HepG2 (cell line): ENCODE measurements around the gene ABHD2. TPM values are rescaled to one million over a fixed set of nuclear protein-coding genes. Genes with fewer than 3 reads are reported as not detected.

Experiments used
- EP300 ChIP-seq, 3 experiments: sonication (generic) in 1 of 3; formaldehyde crosslinking in 1 of 3; IDR thresholded peaks; 2 replicates each; pipeline versions ENCODE4 v1.5.1 to v1.6.1; 2011 to 2020; ENCODE audit warnings: low read depth in 2 of 3, low read length in 2 of 3, borderline replicate concordance in 1 of 3, improper control_type of control experiment in 1 of 3, mild to moderate bottlenecking in 1 of 3, missing genetic modification reagents in 1 of 3, moderate library complexity in 1 of 3
- GZF1 ChIP-seq: sonication (generic); formaldehyde crosslinking; IDR thresholded peaks from 2 replicates; pipeline ENCODE4 v1.5.1; 2020; ENCODE audit warnings: mild to moderate bottlenecking, missing genetic modification reagents
- ISL2 ChIP-seq: sonication (generic); formaldehyde crosslinking; IDR thresholded peaks from 2 replicates; pipeline ENCODE4 v1.5.0; 2020; ENCODE audit warnings: missing genetic modification reagents
- MNT ChIP-seq: fragments of 450-650 bp; IDR thresholded peaks from 2 replicates; pipeline ENCODE4 v1.6.1; 2016
- PHF20 ChIP-seq: sonication (generic); formaldehyde crosslinking; IDR thresholded peaks from 2 replicates; pipeline ENCODE4 v1.5.0; 2020; ENCODE audit warnings: mild to moderate bottlenecking, missing genetic modification reagents
- PRDM10 ChIP-seq: sonication (generic); formaldehyde crosslinking; IDR thresholded peaks from 2 replicates; pipeline ENCODE4 v1.4.0; 2020; ENCODE audit warnings: low read depth, missing genetic modification reagents
- SIN3A ChIP-seq: IDR thresholded peaks from 2 replicates; pipeline ENCODE4 v1.6.1; 2011; ENCODE audit warnings: low read depth, mild to moderate bottlenecking, control low read depth, low read length, borderline replicate concordance
- polyA plus RNA-seq, 8 experiments: library from polyadenylated mRNA; depleted of rRNA in 3 of 8; stranded (reverse) in 7 of 8; unstranded in 1 of 8; fragments of >200 nt; fragmentation: Illumina TruSeq in 4 of 8; extraction: Trizol in 4 of 8; gene quantifications; 2 replicates each; pipeline versions ENCODE4 v1.2.1 to v1.2.3, GENCODE V29; 2011 to 2016; ENCODE audit warnings: low read depth in 4 of 8, missing spikeins in 1 of 8, mixed read lengths in 1 of 8; ENCODE audit not compliant: insufficient read depth in 1 of 8
- total RNA-seq, 5 experiments: library from RNA; depleted of rRNA; stranded (reverse); fragments of >200 nt; fragmentation: Illumina TruSeq; extraction: Trizol; gene quantifications; 2 replicates each; pipeline ENCODE4 v1.2.3, GENCODE V29; 2016; ENCODE audit warnings: low read depth in 1 of 5
- TF ChIP-seq, protein P1 (sequence below): sonication (generic); formaldehyde crosslinking; IDR thresholded peaks from 2 replicates; pipeline ENCODE4 v1.5.1; 2020; ENCODE audit warnings: mild to moderate bottlenecking, missing genetic modification reagents, borderline replicate concordance
- TF ChIP-seq, protein P2 (sequence below): IDR thresholded peaks from 2 replicates; pipeline ENCODE4 v1.6.1; 2016; ENCODE audit warnings: missing compliant biosample characterization, missing genetic modification reagents, borderline replicate concordance
- TF ChIP-seq, protein P3 (sequence below): sonication (generic); formaldehyde crosslinking; IDR thresholded peaks from 2 replicates; pipeline ENCODE4 v1.5.1; 2020; ENCODE audit warnings: mild to moderate bottlenecking, missing genetic modification reagents, moderate library complexity

Gene ABHD2
- total and polyA plus RNA-seq, 2 of the 13 experiments (the other 11 are each of a cell fraction or from before 2014, with no cell fraction given): 14.8 to 22.4 TPM

DNA sequence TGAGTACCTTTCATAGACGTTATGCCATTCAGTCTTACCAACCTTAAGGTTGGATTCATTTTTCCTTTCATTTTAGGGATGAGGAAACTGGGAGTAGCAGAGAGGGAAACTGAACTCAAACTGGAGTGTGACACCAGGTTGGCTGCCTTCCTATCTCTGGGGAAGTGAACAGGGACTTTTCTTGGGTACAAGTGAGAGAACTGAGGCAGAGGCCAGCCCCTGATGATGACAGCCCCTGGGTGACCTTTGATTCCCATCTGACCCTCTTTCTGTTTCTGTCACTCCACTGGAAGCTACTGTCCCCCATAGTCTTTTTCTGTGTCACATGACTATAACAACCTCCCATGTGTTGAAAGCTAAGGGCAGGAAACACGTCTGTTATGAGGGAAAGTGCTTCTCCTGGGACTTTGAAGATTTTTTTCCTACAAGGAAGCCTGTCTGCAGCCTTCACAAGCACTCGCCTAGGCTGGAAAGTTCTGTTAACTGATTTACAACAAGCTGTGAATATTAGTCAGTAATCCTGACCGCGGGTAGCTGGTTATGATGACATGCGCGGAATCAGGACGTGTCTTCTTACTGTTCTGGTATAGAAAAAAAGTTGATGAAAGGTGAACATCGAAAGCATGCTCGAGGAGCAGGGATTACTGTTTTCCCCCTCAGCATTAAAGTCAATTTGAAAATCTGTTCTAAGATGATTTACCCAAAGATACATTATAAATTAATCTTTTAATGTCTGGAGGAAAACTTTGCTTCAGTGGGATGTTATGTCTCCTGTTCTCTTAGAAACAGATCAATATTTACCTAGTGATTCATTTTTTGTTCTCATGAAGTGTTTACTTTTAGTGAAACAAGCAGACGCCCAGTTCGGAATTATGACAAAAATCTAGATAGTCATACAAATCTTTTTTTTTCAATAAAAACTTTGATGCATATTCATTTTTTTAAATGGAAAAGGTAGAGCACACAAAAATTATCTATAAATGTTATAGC is 31.5 kb downstream of the ABHD2 start (continued):
- TF ChIP-seq, protein P1, sequence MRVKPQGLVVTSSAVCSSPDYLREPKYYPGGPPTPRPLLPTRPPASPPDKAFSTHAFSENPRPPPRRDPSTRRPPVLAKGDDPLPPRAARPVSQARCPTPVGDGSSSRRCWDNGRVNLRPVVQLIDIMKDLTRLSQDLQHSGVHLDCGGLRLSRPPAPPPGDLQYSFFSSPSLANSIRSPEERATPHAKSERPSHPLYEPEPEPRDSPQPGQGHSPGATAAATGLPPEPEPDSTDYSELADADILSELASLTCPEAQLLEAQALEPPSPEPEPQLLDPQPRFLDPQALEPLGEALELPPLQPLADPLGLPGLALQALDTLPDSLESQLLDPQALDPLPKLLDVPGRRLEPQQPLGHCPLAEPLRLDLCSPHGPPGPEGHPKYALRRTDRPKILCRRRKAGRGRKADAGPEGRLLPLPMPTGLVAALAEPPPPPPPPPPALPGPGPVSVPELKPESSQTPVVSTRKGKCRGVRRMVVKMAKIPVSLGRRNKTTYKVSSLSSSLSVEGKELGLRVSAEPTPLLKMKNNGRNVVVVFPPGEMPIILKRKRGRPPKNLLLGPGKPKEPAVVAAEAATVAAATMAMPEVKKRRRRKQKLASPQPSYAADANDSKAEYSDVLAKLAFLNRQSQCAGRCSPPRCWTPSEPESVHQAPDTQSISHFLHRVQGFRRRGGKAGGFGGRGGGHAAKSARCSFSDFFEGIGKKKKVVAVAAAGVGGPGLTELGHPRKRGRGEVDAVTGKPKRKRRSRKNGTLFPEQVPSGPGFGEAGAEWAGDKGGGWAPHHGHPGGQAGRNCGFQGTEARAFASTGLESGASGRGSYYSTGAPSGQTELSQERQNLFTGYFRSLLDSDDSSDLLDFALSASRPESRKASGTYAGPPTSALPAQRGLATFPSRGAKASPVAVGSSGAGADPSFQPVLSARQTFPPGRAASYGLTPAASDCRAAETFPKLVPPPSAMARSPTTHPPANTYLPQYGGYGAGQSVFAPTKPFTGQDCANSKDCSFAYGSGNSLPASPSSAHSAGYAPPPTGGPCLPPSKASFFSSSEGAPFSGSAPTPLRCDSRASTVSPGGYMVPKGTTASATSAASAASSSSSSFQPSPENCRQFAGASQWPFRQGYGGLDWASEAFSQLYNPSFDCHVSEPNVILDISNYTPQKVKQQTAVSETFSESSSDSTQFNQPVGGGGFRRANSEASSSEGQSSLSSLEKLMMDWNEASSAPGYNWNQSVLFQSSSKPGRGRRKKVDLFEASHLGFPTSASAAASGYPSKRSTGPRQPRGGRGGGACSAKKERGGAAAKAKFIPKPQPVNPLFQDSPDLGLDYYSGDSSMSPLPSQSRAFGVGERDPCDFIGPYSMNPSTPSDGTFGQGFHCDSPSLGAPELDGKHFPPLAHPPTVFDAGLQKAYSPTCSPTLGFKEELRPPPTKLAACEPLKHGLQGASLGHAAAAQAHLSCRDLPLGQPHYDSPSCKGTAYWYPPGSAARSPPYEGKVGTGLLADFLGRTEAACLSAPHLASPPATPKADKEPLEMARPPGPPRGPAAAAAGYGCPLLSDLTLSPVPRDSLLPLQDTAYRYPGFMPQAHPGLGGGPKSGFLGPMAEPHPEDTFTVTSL (CRISPR knock-in tag): no peak
- TF ChIP-seq SIN3A (no peak), PHF20 (CRISPR knock-in tag) (no peak), PRDM10 (no peak), EP300 (IDR thresholded peaks at IDR 0.05; ENCODE audit: low read depth in 2 of 2, low read length in 2 of 2) (0 out of 4 replicates have a peak, but pooled peaks of 1 of the 2 experiments have one; percentile 28), EP300 (CRISPR knock-in tag; IDR thresholded peaks at IDR 0.05; ENCODE audit: borderline replicate concordance) (no peak), ISL2 (CRISPR knock-in tag) (no peak), GZF1 (CRISPR knock-in tag) (no peak), MNT (0 out of 2 replicates have a peak, but pooled peaks have one; percentile 33)
- TF ChIP-seq, protein P2, sequence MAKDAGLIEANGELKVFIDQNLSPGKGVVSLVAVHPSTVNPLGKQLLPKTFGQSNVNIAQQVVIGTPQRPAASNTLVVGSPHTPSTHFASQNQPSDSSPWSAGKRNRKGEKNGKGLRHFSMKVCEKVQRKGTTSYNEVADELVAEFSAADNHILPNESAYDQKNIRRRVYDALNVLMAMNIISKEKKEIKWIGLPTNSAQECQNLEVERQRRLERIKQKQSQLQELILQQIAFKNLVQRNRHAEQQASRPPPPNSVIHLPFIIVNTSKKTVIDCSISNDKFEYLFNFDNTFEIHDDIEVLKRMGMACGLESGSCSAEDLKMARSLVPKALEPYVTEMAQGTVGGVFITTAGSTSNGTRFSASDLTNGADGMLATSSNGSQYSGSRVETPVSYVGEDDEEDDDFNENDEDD (CRISPR knock-in tag): no peak
- TF ChIP-seq, protein P3, sequence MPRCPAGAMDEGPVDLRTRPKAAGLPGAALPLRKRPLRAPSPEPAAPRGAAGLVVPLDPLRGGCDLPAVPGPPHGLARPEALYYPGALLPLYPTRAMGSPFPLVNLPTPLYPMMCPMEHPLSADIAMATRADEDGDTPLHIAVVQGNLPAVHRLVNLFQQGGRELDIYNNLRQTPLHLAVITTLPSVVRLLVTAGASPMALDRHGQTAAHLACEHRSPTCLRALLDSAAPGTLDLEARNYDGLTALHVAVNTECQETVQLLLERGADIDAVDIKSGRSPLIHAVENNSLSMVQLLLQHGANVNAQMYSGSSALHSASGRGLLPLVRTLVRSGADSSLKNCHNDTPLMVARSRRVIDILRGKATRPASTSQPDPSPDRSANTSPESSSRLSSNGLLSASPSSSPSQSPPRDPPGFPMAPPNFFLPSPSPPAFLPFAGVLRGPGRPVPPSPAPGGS (CRISPR knock-in tag): no peak
